ENCODE measurements around the gene USP40. TPM values are rescaled to one million over a fixed set of nuclear protein-coding genes. Genes with fewer than 3 reads are reported as not detected.

Gene USP40
- total and polyA plus RNA-seq, 2 experiments from 2014 or later = 5.7 to 11.7 TPM

GRCh38 chr2:233448575-233448974 lies 118.0 kb downstream of the USP40 start:
- Histone ChIP-seq H3K79me2 (replicated peaks; ENCODE audit: insufficient read depth) (no peaks in the 10 kb centered on the region), H4K20me1 (replicated peaks; ENCODE audit: insufficient read depth) (no peaks in the 10 kb centered on the region), H3K27me3 (ENCODE audit: insufficient read depth) (no peaks in the 10 kb centered on the region), H3K9me2 (ENCODE audit: insufficient read depth) (no peaks in the 10 kb centered on the region), H3K27ac (ENCODE audit: low read depth) (no peak overlapping the region), H3K36me3 (ENCODE audit: insufficient read depth) (no peaks in the 10 kb centered on the region), H3K4me1 (ENCODE audit: insufficient read depth) (no peaks in the 10 kb centered on the region), H3F3A (replicated peaks; ENCODE audit: low read depth) (no peaks in the 10 kb centered on the region), H2AFZ (no peak overlapping the region), H3K4me2 (no peak overlapping the region), H3K4me3 (no peak overlapping the region)
- Mint-ChIP-seq H3K4me3 (no peak overlapping the region), H3K27me3 (ENCODE audit: insufficient read depth, low read depth, poor library complexity) (peaks cover 13% of the 10 kb centered on the region), H3K36me3 (ENCODE audit: low read depth) (peaks cover 20% of the 10 kb centered on the region), H3K9me3 (peaks cover 2% of the 10 kb centered on the region; the same call in 1 of the 3 replicates), H3K4me1 (peaks cover 9% of the 10 kb centered on the region), H3K27ac (peak overlapping the region; percentile 43; the same call in 1 of the 2 replicates)
- DNase-seq (ENCODE audit: low spot score) (no peak), ATAC-seq (no peak; the same call in 1 of the 3 replicates)
- no peak for TF ChIP-seq POLR2AphosphoS5 (IDR thresholded peaks at IDR 0.05; ENCODE audit: low read depth)
- TF ChIP-seq, protein P1, sequence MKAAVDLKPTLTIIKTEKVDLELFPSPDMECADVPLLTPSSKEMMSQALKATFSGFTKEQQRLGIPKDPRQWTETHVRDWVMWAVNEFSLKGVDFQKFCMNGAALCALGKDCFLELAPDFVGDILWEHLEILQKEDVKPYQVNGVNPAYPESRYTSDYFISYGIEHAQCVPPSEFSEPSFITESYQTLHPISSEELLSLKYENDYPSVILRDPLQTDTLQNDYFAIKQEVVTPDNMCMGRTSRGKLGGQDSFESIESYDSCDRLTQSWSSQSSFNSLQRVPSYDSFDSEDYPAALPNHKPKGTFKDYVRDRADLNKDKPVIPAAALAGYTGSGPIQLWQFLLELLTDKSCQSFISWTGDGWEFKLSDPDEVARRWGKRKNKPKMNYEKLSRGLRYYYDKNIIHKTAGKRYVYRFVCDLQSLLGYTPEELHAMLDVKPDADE (IDR thresholded peaks at IDR 0.05) = no peak
- no peak for TF ChIP-seq CREB1 (CRISPR knock-in tag; IDR thresholded peaks at IDR 0.05; ENCODE audit: low read depth)
- TF ChIP-seq, protein P2, sequence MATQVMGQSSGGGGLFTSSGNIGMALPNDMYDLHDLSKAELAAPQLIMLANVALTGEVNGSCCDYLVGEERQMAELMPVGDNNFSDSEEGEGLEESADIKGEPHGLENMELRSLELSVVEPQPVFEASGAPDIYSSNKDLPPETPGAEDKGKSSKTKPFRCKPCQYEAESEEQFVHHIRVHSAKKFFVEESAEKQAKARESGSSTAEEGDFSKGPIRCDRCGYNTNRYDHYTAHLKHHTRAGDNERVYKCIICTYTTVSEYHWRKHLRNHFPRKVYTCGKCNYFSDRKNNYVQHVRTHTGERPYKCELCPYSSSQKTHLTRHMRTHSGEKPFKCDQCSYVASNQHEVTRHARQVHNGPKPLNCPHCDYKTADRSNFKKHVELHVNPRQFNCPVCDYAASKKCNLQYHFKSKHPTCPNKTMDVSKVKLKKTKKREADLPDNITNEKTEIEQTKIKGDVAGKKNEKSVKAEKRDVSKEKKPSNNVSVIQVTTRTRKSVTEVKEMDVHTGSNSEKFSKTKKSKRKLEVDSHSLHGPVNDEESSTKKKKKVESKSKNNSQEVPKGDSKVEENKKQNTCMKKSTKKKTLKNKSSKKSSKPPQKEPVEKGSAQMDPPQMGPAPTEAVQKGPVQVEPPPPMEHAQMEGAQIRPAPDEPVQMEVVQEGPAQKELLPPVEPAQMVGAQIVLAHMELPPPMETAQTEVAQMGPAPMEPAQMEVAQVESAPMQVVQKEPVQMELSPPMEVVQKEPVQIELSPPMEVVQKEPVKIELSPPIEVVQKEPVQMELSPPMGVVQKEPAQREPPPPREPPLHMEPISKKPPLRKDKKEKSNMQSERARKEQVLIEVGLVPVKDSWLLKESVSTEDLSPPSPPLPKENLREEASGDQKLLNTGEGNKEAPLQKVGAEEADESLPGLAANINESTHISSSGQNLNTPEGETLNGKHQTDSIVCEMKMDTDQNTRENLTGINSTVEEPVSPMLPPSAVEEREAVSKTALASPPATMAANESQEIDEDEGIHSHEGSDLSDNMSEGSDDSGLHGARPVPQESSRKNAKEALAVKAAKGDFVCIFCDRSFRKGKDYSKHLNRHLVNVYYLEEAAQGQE (IDR thresholded peaks at IDR 0.05; ENCODE audit: unreplicated experiment) = no peak
- no peak for TF ChIP-seq EZH2phosphoT487 (IDR thresholded peaks at IDR 0.05; ENCODE audit: unreplicated experiment)
- no peak for TF ChIP-seq ZNF462 (CRISPR knock-in tag; IDR thresholded peaks at IDR 0.05)
- TF ChIP-seq STAT1 (IDR thresholded peaks at IDR 0.05; ENCODE audit: unreplicated experiment) = no peak
- TF ChIP-seq ZNF114 (CRISPR knock-in tag; IDR thresholded peaks at IDR 0.05) = no peak
- TF ChIP-seq JUNB (IDR thresholded peaks at IDR 0.05; ENCODE audit: unreplicated experiment) = no peak
- no peak for TF ChIP-seq ZNF331 (CRISPR knock-in tag; IDR thresholded peaks at IDR 0.05; ENCODE audit: low read depth)
- no peak for TF ChIP-seq EZH2 (IDR thresholded peaks at IDR 0.05; ENCODE audit: low read depth, unreplicated experiment)
- TF ChIP-seq CTCF (conservative IDR thresholded peaks at IDR 0.05; ENCODE audit: low read depth in 2 of 2) = no peak
- TF ChIP-seq NANOG (IDR thresholded peaks at IDR 0.05; ENCODE audit: borderline replicate concordance) = no peak

Data from GM23338 (cell line).